ENCODE data around the gene MYO15B. TPM values are rescaled to one million over a fixed set of nuclear protein-coding genes. Genes with fewer than 3 reads are reported as not detected.
A peak's percentile ranks its signal among the peaks of the same experiment; 100 is the strongest.

MYO15B gene
- total and polyA plus RNA-seq, 2 of the 4 experiments (the other 2 are of a cell fraction), result 0.18 to 0.65 TPM

- Histone ChIP-seq H4K20me1 (ENCODE audit: insufficient read depth, low read length) (no peaks in the 10 kb centered on the region; the same call in 1 of the 2 replicates), H3K4me1 (ENCODE audit: control insufficient read depth, insufficient read depth, low read length) (peaks cover 5% of the 10 kb centered on the region; the same call in 1 of the 2 replicates), H4K91ac (ENCODE audit: insufficient read depth, low read depth, low read length) (no peak overlapping the region), H2BK20ac (ENCODE audit: low read depth, low read length) (no peak overlapping the region), H3K36me3 (ENCODE audit: control insufficient read depth, insufficient read depth, low read length) (no peaks in the 10 kb centered on the region; the same call in 1 of the 2 replicates), H2BK5ac (ENCODE audit: low read depth, low read length, poor library complexity, severe bottlenecking) (no peak overlapping the region), H2AK9ac (replicated peaks; ENCODE audit: low read depth, low read length, poor library complexity) (no peak overlapping the region), H3K4me3 (ENCODE audit: insufficient read depth, low read depth, low read length) (no peak overlapping the region), H3K27me3 (ENCODE audit: control insufficient read depth, insufficient read depth, low read length) (peaks cover 9% of the 10 kb centered on the region; the same call in 1 of the 2 replicates), H3K14ac (replicated peaks; ENCODE audit: low read depth, low read length) (no peak overlapping the region), H3K9ac (ENCODE audit: low read depth, low read length) (no peak overlapping the region), H3K27ac (ENCODE audit: insufficient read depth, low read length) (no peak overlapping the region), H3K56ac (ENCODE audit: extremely low read depth, insufficient read depth, low read length) (no peak overlapping the region), H2AK5ac (ENCODE audit: low read depth, low read length) (no peak overlapping the region), H3K4me2 (ENCODE audit: low read depth, low read length) (no peak overlapping the region), H3K4ac (ENCODE audit: low read depth, low read length) (no peak overlapping the region), H2BK15ac (ENCODE audit: low read depth, low read length) (no peak overlapping the region), H4K8ac (ENCODE audit: low read depth in 2 of 2, low read length in 2 of 2) (no peak overlapping the region), H2BK120ac (ENCODE audit: low read depth, low read length) (no peak overlapping the region), H3K18ac (ENCODE audit: low read depth, low read length) (no peak overlapping the region), H3K23ac (ENCODE audit: low read depth, low read length) (no peak overlapping the region), H2AFZ (replicated peaks; ENCODE audit: low read length, poor library complexity) (no peak overlapping the region), H4K5ac (ENCODE audit: low read depth, low read length) (no peak overlapping the region), H3K9me3 (ENCODE audit: control insufficient read depth, insufficient read depth, low read length) (no peaks in the 10 kb centered on the region), H3K79me1 (ENCODE audit: low read depth in 1 of 2, low read length in 2 of 2) (no peaks in the 10 kb centered on the region), H3K9me1 (ENCODE audit: insufficient read depth, low read length) (no peaks in the 10 kb centered on the region)
- ATAC-seq (ENCODE audit: low read depth) (no peak), DNase-seq (peak; percentile 9)
- intact Hi-C loops (cut with micrococcal nuclease), result no loop called here
- 100% methylated on average over 1 of the region's 9 CpGs; no CpG with 5 or more reads in 1 of the 2 experiments for WGBS, 2 experiments (ENCODE audit: extremely low coverage in 2 of 2, insufficient read length in 1 of 2)
- dilution Hi-C loops (cut with HindIII; ENCODE audit: low sequenced_read_pairs, unreplicated experiment), result no loop called here
- in situ Hi-C loops (cut with MboI; ENCODE audit: low sequenced_read_pairs), result no loop called here
- CTCF ChIA-PET, result interaction anchor here (0.8 to 1.5 kb wide), 2 partner anchors 10 to 11 kb away, joined by 4 to 5 read pairs; partner anchors contain the start of gene SMIM5
- BruUV-seq (replicated peaks), result no TSS peak
- TF ChIP-seq RAD21 (IDR thresholded peaks at IDR 0.05; ENCODE audit: low read length) (no peak), MXI1 (IDR thresholded peaks at IDR 0.05; ENCODE audit: borderline replicate concordance, low read depth, low read length) (no peak), BHLHE40 (IDR thresholded peaks at IDR 0.05; ENCODE audit: low read depth, low read length) (no peak), CHD1 (IDR thresholded peaks at IDR 0.05; ENCODE audit: low read depth, low read length) (no peak), SMC3 (IDR thresholded peaks at IDR 0.05; ENCODE audit: low read depth, low read length) (no peak), POLR2A (IDR thresholded peaks at IDR 0.05; ENCODE audit: low read depth, low read length) (no peak), RFX5 (IDR thresholded peaks at IDR 0.05; ENCODE audit: low read depth, low read length) (no peak), MAZ (IDR thresholded peaks at IDR 0.05; ENCODE audit: borderline replicate concordance, low read depth, low read length) (no peak), NFE2L2 (IDR thresholded peaks at IDR 0.05; ENCODE audit: low read depth, low read length) (no peak), FOS (IDR thresholded peaks at IDR 0.05; ENCODE audit: low read depth, low read length) (no peak), CEBPB (IDR thresholded peaks at IDR 0.05; ENCODE audit: low read depth, low read length) (no peak), RCOR1 (IDR thresholded peaks at IDR 0.05; ENCODE audit: insufficient replicate concordance, low read length) (no peak), MAFK (IDR thresholded peaks at IDR 0.05; ENCODE audit: low read depth, low read length) (no peak), CTCF (conservative IDR thresholded peaks at IDR 0.05; ENCODE audit: low read depth, low read length) (no peak)
- TF ChIP-seq, protein P1, sequence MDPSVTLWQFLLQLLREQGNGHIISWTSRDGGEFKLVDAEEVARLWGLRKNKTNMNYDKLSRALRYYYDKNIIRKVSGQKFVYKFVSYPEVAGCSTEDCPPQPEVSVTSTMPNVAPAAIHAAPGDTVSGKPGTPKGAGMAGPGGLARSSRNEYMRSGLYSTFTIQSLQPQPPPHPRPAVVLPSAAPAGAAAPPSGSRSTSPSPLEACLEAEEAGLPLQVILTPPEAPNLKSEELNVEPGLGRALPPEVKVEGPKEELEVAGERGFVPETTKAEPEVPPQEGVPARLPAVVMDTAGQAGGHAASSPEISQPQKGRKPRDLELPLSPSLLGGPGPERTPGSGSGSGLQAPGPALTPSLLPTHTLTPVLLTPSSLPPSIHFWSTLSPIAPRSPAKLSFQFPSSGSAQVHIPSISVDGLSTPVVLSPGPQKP (IDR thresholded peaks at IDR 0.05; ENCODE audit: borderline replicate concordance, low read depth, low read length), result no peak
- TF ChIP-seq, protein P2, sequence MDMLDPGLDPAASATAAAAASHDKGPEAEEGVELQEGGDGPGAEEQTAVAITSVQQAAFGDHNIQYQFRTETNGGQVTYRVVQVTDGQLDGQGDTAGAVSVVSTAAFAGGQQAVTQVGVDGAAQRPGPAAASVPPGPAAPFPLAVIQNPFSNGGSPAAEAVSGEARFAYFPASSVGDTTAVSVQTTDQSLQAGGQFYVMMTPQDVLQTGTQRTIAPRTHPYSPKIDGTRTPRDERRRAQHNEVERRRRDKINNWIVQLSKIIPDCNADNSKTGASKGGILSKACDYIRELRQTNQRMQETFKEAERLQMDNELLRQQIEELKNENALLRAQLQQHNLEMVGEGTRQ (IDR thresholded peaks at IDR 0.05; ENCODE audit: low read depth, low read length), result no peak
- POLR2A ChIA-PET (ENCODE audit: unreplicated experiment), result interaction anchor here (0.6 kb wide), 1 partner anchor 14 kb away, joined by 4 read pairs; no protein-coding TSS in a partner anchor
These were observed 35.8 kb downstream of the MYO15B start for GRCh38 chr17:75623386-75623785.

Measured in IMR-90 (cell line).